Measurements from ENCODE around the gene ZNF366. TPM values are rescaled to one million over a fixed set of nuclear protein-coding genes. Genes with fewer than 3 reads are reported as not detected.

ZNF366 gene
- total RNA-seq, 1 experiment from 2014 or later, result not detected

GRCh38 chr5:72501488-72501887 lies 5.7 kb downstream of the ZNF366 start:
- H3K9me2 ChIP-seq (ENCODE audit: insufficient read depth), result no peaks in the 10 kb centered on the region
- ATAC-seq, result no peak
- no peaks in the 10 kb centered on the region for H3K27me3 ChIP-seq (ENCODE audit: insufficient read depth, low read length)
- DNase-seq (ENCODE audit: low read depth, low spot score), result no peak
- no peak overlapping the region for H3K27ac ChIP-seq (ENCODE audit: low read depth, low read length)
- H3K4me3 ChIP-seq (replicated peaks in 1 of 2; ENCODE audit: low read depth in 1 of 2, low read length in 2 of 2), result no peak overlapping the region
- H3K9ac ChIP-seq (ENCODE audit: low read length), result no peak overlapping the region
- H3K9me3 ChIP-seq (ENCODE audit: control insufficient read depth in 1 of 2, insufficient read depth in 1 of 2, low read depth in 1 of 2, low read length in 2 of 2), result no peaks in the 10 kb centered on the region
- intact Hi-C loops (cut with micrococcal nuclease), result no loop called here
- ChIA-PET POLR2A (no interaction called here), CTCF (no interaction called here), RAD21 (ENCODE audit: low non-redundant PET in 1 of 2, low total read pairs in 2 of 2, uncharacterized antibody in 2 of 2, unreplicated experiment in 2 of 2) (no interaction called here)
- no peak overlapping the region for H3K4me2 ChIP-seq (ENCODE audit: low read length)
- no peaks in the 10 kb centered on the region for H3K79me2 ChIP-seq (ENCODE audit: insufficient read depth, low read length)
- H3K36me3 ChIP-seq (ENCODE audit: control insufficient read depth in 1 of 2, insufficient read depth in 2 of 2, low read length in 2 of 2), result no peaks in the 10 kb centered on the region
- H2AFZ ChIP-seq (ENCODE audit: low read depth, low read length, poor library complexity, severe bottlenecking), result no peak overlapping the region
- no peaks in the 10 kb centered on the region for H4K20me1 ChIP-seq (ENCODE audit: insufficient read depth)
- no peak for TF ChIP-seq ELF1 (IDR thresholded peaks at IDR 0.05; ENCODE audit: borderline replicate concordance, low read depth)
- TF ChIP-seq ATF3 (IDR thresholded peaks at IDR 0.05), result no peak
- TF ChIP-seq ZBTB33 (IDR thresholded peaks at IDR 0.05; ENCODE audit: extremely low read depth, insufficient replicate concordance, low read length), result no peak
- TF ChIP-seq EZH2phosphoT487 (IDR thresholded peaks at IDR 0.05; ENCODE audit: borderline replicate concordance), result no peak
- TF ChIP-seq CBX3 (IDR thresholded peaks at IDR 0.05; ENCODE audit: low read depth), result no peak
- TF ChIP-seq FOSL1 (IDR thresholded peaks at IDR 0.05; ENCODE audit: low read depth), result no peak
- no peak for TF ChIP-seq YY1 (IDR thresholded peaks at IDR 0.05; ENCODE audit: extremely low read depth, insufficient replicate concordance, low read depth, low read length)
- no peak for TF ChIP-seq CTCF (IDR thresholded peaks at IDR 0.05 in 2 of 3, conservative IDR thresholded peaks at IDR 0.05 in 1 of 3; ENCODE audit: borderline replicate concordance in 1 of 3, insufficient read depth in 1 of 3, low read depth in 2 of 3, low read length in 2 of 3)
- TF ChIP-seq TCF7L2 (IDR thresholded peaks at IDR 0.05; ENCODE audit: borderline replicate concordance, extremely low read depth, insufficient read depth, insufficient read length), result no peak
- TF ChIP-seq POLR2AphosphoS5 (IDR thresholded peaks at IDR 0.05; ENCODE audit: low read depth, low read length), result no peak
- TF ChIP-seq MAX (IDR thresholded peaks at IDR 0.05), result no peak
- TF ChIP-seq POLR2A (IDR thresholded peaks at IDR 0.05; ENCODE audit: borderline replicate concordance, extremely low read depth, insufficient read depth, insufficient read length), result no peak
- no peak for TF ChIP-seq ZNF274 (IDR thresholded peaks at IDR 0.05; ENCODE audit: low read depth, low read length)
- no peak for TF ChIP-seq JUND (IDR thresholded peaks at IDR 0.05)
- TF ChIP-seq SIN3A (IDR thresholded peaks at IDR 0.05; ENCODE audit: low read depth), result no peak
- no peak for TF ChIP-seq CEBPB (IDR thresholded peaks at IDR 0.05; ENCODE audit: low read depth)
- TF ChIP-seq SRF (IDR thresholded peaks at IDR 0.05; ENCODE audit: low read depth), result no peak
- no peak for TF ChIP-seq RAD21 (IDR thresholded peaks at IDR 0.05; ENCODE audit: low read depth)
- no peak for TF ChIP-seq EZH2 (IDR thresholded peaks at IDR 0.05)
- no peak for TF ChIP-seq REST (IDR thresholded peaks at IDR 0.05; ENCODE audit: low read depth)
- peaks cover 0 to 9% of the 10 kb centered on the region in 2 experiments; a peak in 1 of 4 replicates for H3K4me1 ChIP-seq (ENCODE audit: control insufficient read depth in 1 of 2, insufficient read depth in 2 of 2, low read length in 2 of 2)
- BruUV-seq (replicated peaks), result no TSS peak
